K562 (cell line): Measurements from ENCODE around the gene NKAPL. TPM values are rescaled to one million over a fixed set of nuclear protein-coding genes. Genes with fewer than 3 reads are reported as not detected.

Experiments
- ATAC-seq: fragments of 200-7000 bp; cut with Tn5 transposase; 3 replicates; pipeline ENCODE4 v1.9.1; 2020; ENCODE audit warnings: moderate library complexity
- BruUV-seq: library from RNA; stranded (reverse); fragments of 400-500 nt; replicated peaks from 2 replicates; lab custom pipeline; 2021; lab: Mats Ljungman, UMichigan
- CTCF ChIA-PET: fragments of 300-600 bp; formaldehyde crosslinking; extraction: SDS; loops from one replicate; lab custom pipeline; 2021; ENCODE audit warnings: low intra/inter-chr PET ratio; lab: Yijun Ruan, JAX
- POLR2A ChIA-PET: fragments of 300-600, 350-650 bp; sonication (Branson Sonifier 250); formaldehyde crosslinking; extraction: SDS; loops from one replicate; lab custom pipeline; 2021; ENCODE audit warnings: antibody characterized with exemption, inconsistent platforms; lab: Yijun Ruan, JAX
- DNase-seq, 4 experiments: peaks; one replicate each; pipeline versions ENCODE4 v3.0.0 to v3.0.0-alpha.2; 2011 to 2018; ENCODE audit warnings: low spot score in 3 of 4, mixed read lengths in 3 of 4; ENCODE audit errors: extremely low read depth in 1 of 4
- FAIRE-seq: peaks from 2 replicates; lab custom pipeline; 2011; peaks lifted over from hg19 to GRCh38; lab: Jason Lieb, UNC
- H2AFZ ChIP-seq: 2 replicates; pipeline ENCODE4 v1.6.0; 2011; ENCODE audit warnings: low read depth, low read length, control low read depth, inconsistent platforms
- H3K27ac ChIP-seq: fragments of 200-600 bp; 3 replicates; pipeline ENCODE4 v1.8.0; 2011; ENCODE audit warnings: low read depth, mild to moderate bottlenecking, control low read depth, inconsistent platforms, low read length, moderate library complexity, mixed read lengths; ENCODE audit errors: extremely low read depth
- H3K27me3 ChIP-seq, 2 experiments: fragments of 300-600 bp in 1 of 2; 2 replicates in 1 of 2; 3 replicates in 1 of 2; pipeline versions ENCODE4 v1.6.0 to v1.8.0; 2011; ENCODE audit warnings: inconsistent platforms in 2 of 2, low read length in 2 of 2, mild to moderate bottlenecking in 1 of 2, mixed read lengths in 1 of 2, moderate library complexity in 1 of 2; ENCODE audit not compliant: control insufficient read depth in 2 of 2, insufficient read depth in 2 of 2
- H3K36me3 ChIP-seq: fragments of 300-600 bp; 3 replicates; pipeline ENCODE4 v1.8.0; 2011; ENCODE audit warnings: mild to moderate bottlenecking, low read length, inconsistent platforms; ENCODE audit not compliant: control insufficient read depth, insufficient read depth
- H3K4me1 ChIP-seq, 2 experiments: fragments of 200-600 bp in 1 of 2; replicated peaks in 1 of 2; 2 replicates in 1 of 2; 3 replicates in 1 of 2; pipeline versions ENCODE4 v1.5.1 to v1.8.0; 2011; ENCODE audit warnings: inconsistent platforms in 2 of 2, low read length in 2 of 2, mild to moderate bottlenecking in 1 of 2, mixed read lengths in 1 of 2, moderate library complexity in 1 of 2; ENCODE audit not compliant: control insufficient read depth in 2 of 2, insufficient read depth in 2 of 2
- H3K4me2 ChIP-seq: 2 replicates; pipeline ENCODE4 v1.6.1; 2011; ENCODE audit warnings: low read length, control low read depth, inconsistent platforms, mixed read lengths; ENCODE audit not compliant: insufficient read depth
- H3K4me3 ChIP-seq: fragments of 200-600 bp; sonication (generic), shearing (Covaris generic); 2 replicates; pipeline ENCODE4 v1.5.1; 2016; ENCODE audit warnings: control low read depth, inconsistent platforms
- H3K79me2 ChIP-seq: fragments of 200-600 bp; 3 replicates; pipeline ENCODE4 v1.8.0; 2011; ENCODE audit warnings: low read length, inconsistent platforms; ENCODE audit not compliant: control insufficient read depth, insufficient read depth
- H3K9ac ChIP-seq, 2 experiments: 2 replicates each; pipeline versions ENCODE4 v1.6.0 to v1.6.1; 2011; ENCODE audit warnings: low read depth in 2 of 2, low read length in 2 of 2, control low read depth in 1 of 2, inconsistent platforms in 1 of 2, mild to moderate bottlenecking in 1 of 2, mixed read lengths in 1 of 2; ENCODE audit not compliant: insufficient read depth in 1 of 2
- H3K9me1 ChIP-seq: one replicate; pipeline ENCODE4 v1.6.0; 2011; ENCODE audit warnings: inconsistent platforms, mild to moderate bottlenecking, low read length, moderate library complexity; ENCODE audit not compliant: control insufficient read depth, insufficient read depth
- H3K9me3 ChIP-seq: replicated peaks from 2 replicates; pipeline ENCODE4 v1.5.1; 2011; ENCODE audit warnings: low read depth, low read length, inconsistent platforms; ENCODE audit not compliant: control insufficient read depth, insufficient read depth
- H4K20me1 ChIP-seq: replicated peaks from 2 replicates; pipeline ENCODE4 v1.6.1; 2011; ENCODE audit warnings: low read length, inconsistent platforms, mixed read lengths; ENCODE audit not compliant: control insufficient read depth, insufficient read depth
- CEBPB ChIP-seq: fragments of 450-650 bp; IDR thresholded peaks from 2 replicates; pipeline ENCODE4 v1.6.1; 2016; ENCODE audit warnings: missing genetic modification characterization, missing compliant biosample characterization
- CEBPG ChIP-seq, 3 experiments: fragments of 200-800 bp in 1 of 3; sonication (Bioruptor generic) in 1 of 3; sonication (generic) in 1 of 3; formaldehyde crosslinking in 1 of 3; IDR thresholded peaks in 2 of 3; conservative IDR thresholded peaks in 1 of 3; 2 replicates each; pipeline versions ENCODE4 v1.6.1 to v1.8.0; 2016 to 2022; ENCODE audit warnings: missing compliant biosample characterization in 2 of 3, missing genetic modification characterization in 2 of 3, mild to moderate bottlenecking in 1 of 3, missing genetic modification reagents in 1 of 3
- EWSR1 ChIP-seq: fragments of 450-650 bp; IDR thresholded peaks from 2 replicates; pipeline ENCODE4 v1.6.1; 2018; ENCODE audit warnings: borderline replicate concordance, mild to moderate bottlenecking, low read depth, moderate library complexity; ENCODE audit not compliant: partially characterized antibody
- LARP7 ChIP-seq: fragments of 450-650 bp; IDR thresholded peaks from 2 replicates; pipeline ENCODE4 v1.6.1; 2016
- RBM25 ChIP-seq: fragments of 200-400 bp; formaldehyde crosslinking; IDR thresholded peaks from 2 replicates; pipeline ENCODE4 v1.6.1; 2018; ENCODE audit warnings: low read length, low read depth, moderate library complexity; ENCODE audit not compliant: severe bottlenecking
- TSC22D4 ChIP-seq: fragments of 450-650 bp; IDR thresholded peaks from 2 replicates; pipeline ENCODE4 v1.6.1; 2016; ENCODE audit warnings: missing genetic modification characterization, missing biosample characterization, control low read depth
- ZBED1 ChIP-seq: IDR thresholded peaks from 2 replicates; pipeline ENCODE4 v1.6.1; 2014
- ZNF146 ChIP-seq: IDR thresholded peaks from one replicate; pipeline ENCODE4 v1.6.1; 2018; ENCODE audit warnings: missing compliant biosample characterization; ENCODE audit not compliant: unreplicated experiment
- ZNF395 ChIP-seq: fragments of 200-800 bp; sonication (Bioruptor generic); IDR thresholded peaks from 2 replicates; pipeline ENCODE4 v1.6.1; 2017; ENCODE audit warnings: missing genetic modification characterization, missing compliant biosample characterization
- ZNF764 ChIP-seq: fragments of 250-450 bp; sonication (Bioruptor Pico); IDR thresholded peaks from 2 replicates; pipeline ENCODE4 v1.4.0; 2020; ENCODE audit warnings: low read depth, mild to moderate bottlenecking, moderate library complexity
- WGBS: fragments of 100-300 bp; shearing (Covaris generic); methylation state at CpG from one replicate; pipeline ENCODE4 v1.1.6; 2016; ENCODE audit warnings: low coverage, mixed read lengths; ENCODE audit not compliant: insufficient coverage; ENCODE audit errors: missing lambda C conversion rate; 5-methylcytosine and 5-hydroxymethylcytosine counted together
- in situ Hi-C: fragments of 300-500 bp; cut with MboI; formaldehyde crosslinking; loops from 4 replicates; pipeline ENCODE4 v1.15.0; 2018; ENCODE audit warnings: inconsistent platforms, mixed read lengths
- intact Hi-C: fragments of 100-400 bp; cut with micrococcal nuclease; formaldehyde crosslinking; loops from 2 replicates; pipeline ENCODE4 v1.14.2; 2022
- polyA plus RNA-seq, 8 experiments: library from polyadenylated mRNA; depleted of rRNA in 4 of 8; stranded (reverse) in 5 of 8; unstranded in 3 of 8; fragments of >200 nt; fragmentation: Nextera tagmentation in 2 of 8; fragmentation: Illumina TruSeq in 1 of 8; extraction: Ambion mirVana in 2 of 8; extraction: Trizol in 1 of 8; gene quantifications; 2 replicates each; pipeline versions ENCODE4 v1.2.1 to v1.2.3, GENCODE V29; 2011 to 2014; ENCODE audit warnings: inconsistent platforms in 1 of 8, missing spikeins in 1 of 8
- total RNA-seq, 7 experiments: library from RNA; depleted of rRNA in 6 of 7; stranded (reverse); fragments of >200 nt in 6 of 7; fragmentation: Illumina TruSeq in 2 of 7; extraction: Trizol in 2 of 7; gene quantifications; 2 replicates each; pipeline versions ENCODE4 v1.2.1 to v1.2.3, GENCODE V29; 2011 to 2021; ENCODE audit warnings: low replicate concordance in 1 of 7

Gene NKAPL
- total and polyA plus RNA-seq, 9 of the 15 experiments (the other 6 are each of a cell fraction or from before 2014, with no cell fraction given) = not detected

- intact Hi-C loops = no loop called here
- CTCF ChIA-PET = no interaction called here
- in situ Hi-C loops = no loop called here
These were observed 2.1 kb upstream of the NKAPL start for GRCh38 chr6:28257042-28257441.

GRCh38 chr6:28263922-28264321 is 4.8 kb downstream of the NKAPL start:
- H3K9me3 ChIP-seq = no peaks in the 10 kb centered on the region; the same call in 1 of the 2 replicates
- POLR2A ChIA-PET = interaction anchor here (1.0 to 1.1 kb wide), 2 partner anchors 8 to 16 kb away, joined by 3 read pairs; no protein-coding TSS in a partner anchor
- no peak overlapping the region for H3K4me2 ChIP-seq
- no TSS peak for BruUV-seq
- TF ChIP-seq CEBPB (peak; percentile 53; the same call in 1 of the 2 replicates), ZNF395 (CRISPR knock-in tag) (no peak), CEBPG (CRISPR knock-in tag; IDR thresholded peaks at IDR 0.05) (no peak), CEBPG (tag; conservative IDR thresholded peaks at IDR 0.05 in 1 of 2, IDR thresholded peaks at IDR 0.05 in 1 of 2) (0 out of 4 replicates have a peak, but pooled peaks of 1 of the 2 experiments have one; percentile 19), EWSR1 (no peak)
- no peaks in the 10 kb centered on the region for H3K9me1 ChIP-seq
- no peak for DNase-seq
- no peaks in the 10 kb centered on the region for H3K27me3 ChIP-seq
- H3K36me3 ChIP-seq = no peaks in the 10 kb centered on the region
- in situ Hi-C loops (no loop called here), intact Hi-C loops (no loop called here)
- peaks cover 11 to 23% of the 10 kb centered on the region in 2 experiments for H3K4me1 ChIP-seq
- H2AFZ ChIP-seq = peak overlapping the region; percentile 27; the same call in 1 of the 2 replicates
- FAIRE-seq = no peak
- ATAC-seq = no peak
- no peak overlapping the region for H3K4me3 ChIP-seq
- H3K79me2 ChIP-seq = peaks cover 20% of the 10 kb centered on the region
- H4K20me1 ChIP-seq = no peaks in the 10 kb centered on the region
- no peak overlapping the region for H3K9ac ChIP-seq
- H3K27ac ChIP-seq = no peak overlapping the region
- CTCF ChIA-PET = no interaction called here
- 19% methylated on average over 2 of the region's 2 CpGs for WGBS

More at GRCh38 chr6:28257042-28257441, 2.1 kb upstream of the NKAPL start:
- H3K4me1 ChIP-seq = peaks cover 10 to 18% of the 10 kb centered on the region in 2 experiments
- H3K9me1 ChIP-seq = no peaks in the 10 kb centered on the region
- H3K9ac ChIP-seq = no peak overlapping the region
- 0% methylated on average over 1 of the region's 1 CpG for WGBS
- DNase-seq = no peak
- no peak overlapping the region for H3K27ac ChIP-seq
- H3K79me2 ChIP-seq = peaks cover 2% of the 10 kb centered on the region; the same call in 2 of the 3 replicates
- H3K36me3 ChIP-seq = no peaks in the 10 kb centered on the region
- 0 out of 2 replicates have a peak, but pooled peaks cover 2% of the 10 kb centered on the region for H3K9me3 ChIP-seq
- H3K4me3 ChIP-seq = no peak overlapping the region
- no peak for FAIRE-seq
- no peaks in the 10 kb centered on the region for H4K20me1 ChIP-seq
- TF ChIP-seq ZNF764 (no peak), ZNF146 (CRISPR knock-in tag) (peak; percentile 68), CEBPB (no peak), RBM25 (peak; percentile 15), ZBED1 (no peak), TSC22D4 (tag) (no peak), LARP7 (no peak)
- no peak overlapping the region for H3K4me2 ChIP-seq
- ATAC-seq = no peak
- POLR2A ChIA-PET = no interaction called here
- no peak overlapping the region for H2AFZ ChIP-seq
- no TSS peak for BruUV-seq
- no peaks in the 10 kb centered on the region for H3K27me3 ChIP-seq
